ENCODE measurements around the gene CHST9.

CHST9 gene

GRCh38 chr18:27054926-27055325 is 130.2 kb downstream of the CHST9 start:
- Histone ChIP-seq H3K9me2 (replicated peaks; ENCODE audit: control insufficient read depth, low read length) (no peaks in the 10 kb centered on the region), H3K36me3 (ENCODE audit: control insufficient read depth, low read length) (no peaks in the 10 kb centered on the region), H3K4me2 (ENCODE audit: low read length) (no peak overlapping the region), H3F3A (ENCODE audit: control insufficient read depth, insufficient read depth) (no peaks in the 10 kb centered on the region), H3K9me3 (ENCODE audit: control insufficient read depth, insufficient read depth, low read length) (no peaks in the 10 kb centered on the region), H3K4me1 (ENCODE audit: control insufficient read depth, low read length) (no peaks in the 10 kb centered on the region), H3K79me2 (ENCODE audit: control insufficient read depth, low read length) (no peaks in the 10 kb centered on the region), H3K27me3 (ENCODE audit: control insufficient read depth, low read length) (no peaks in the 10 kb centered on the region), H3K27ac (ENCODE audit: low read depth, low read length) (no peak overlapping the region), H4K20me1 (ENCODE audit: control insufficient read depth, insufficient read depth, low read depth, low read length) (no peaks in the 10 kb centered on the region), H3K4me3 (ENCODE audit: low read length) (no peak overlapping the region)
- TF ChIP-seq EZH2phosphoT487 (IDR thresholded peaks at IDR 0.05; ENCODE audit: borderline replicate concordance, low read length) (no peak), CTCF (IDR thresholded peaks at IDR 0.05; ENCODE audit: low read depth, low read length, poor library complexity, severe bottlenecking) (no peak)

GRCh38 chr18:27049969-27050368 is 135.1 kb downstream of the CHST9 start:
- Histone ChIP-seq H3K4me2 (ENCODE audit: low read length) (no peak overlapping the region), H3K4me1 (ENCODE audit: control insufficient read depth, low read length) (no peaks in the 10 kb centered on the region), H4K20me1 (ENCODE audit: control insufficient read depth, insufficient read depth, low read depth, low read length) (no peaks in the 10 kb centered on the region), H3K79me2 (ENCODE audit: control insufficient read depth, low read length) (no peaks in the 10 kb centered on the region), H3K9me3 (ENCODE audit: control insufficient read depth, insufficient read depth, low read length) (no peaks in the 10 kb centered on the region), H3K27me3 (ENCODE audit: control insufficient read depth, low read length) (no peaks in the 10 kb centered on the region), H3K36me3 (ENCODE audit: control insufficient read depth, low read length) (no peaks in the 10 kb centered on the region), H3F3A (ENCODE audit: control insufficient read depth, insufficient read depth) (no peaks in the 10 kb centered on the region), H3K9me2 (replicated peaks; ENCODE audit: control insufficient read depth, low read length) (no peaks in the 10 kb centered on the region), H3K27ac (ENCODE audit: low read depth, low read length) (no peak overlapping the region), H3K4me3 (ENCODE audit: low read length) (no peak overlapping the region)
- TF ChIP-seq EZH2phosphoT487 (IDR thresholded peaks at IDR 0.05; ENCODE audit: borderline replicate concordance, low read length) (no peak), CTCF (IDR thresholded peaks at IDR 0.05; ENCODE audit: low read depth, low read length, poor library complexity, severe bottlenecking) (no peak)

- Histone ChIP-seq H3K27me3 (ENCODE audit: control insufficient read depth, low read length) (no peaks in the 10 kb centered on the region), H3K9me2 (replicated peaks; ENCODE audit: control insufficient read depth, low read length) (no peaks in the 10 kb centered on the region), H3K4me3 (ENCODE audit: low read length) (no peak overlapping the region), H3K36me3 (ENCODE audit: control insufficient read depth, low read length) (no peaks in the 10 kb centered on the region), H3K79me2 (ENCODE audit: control insufficient read depth, low read length) (no peaks in the 10 kb centered on the region), H3K9me3 (ENCODE audit: control insufficient read depth, insufficient read depth, low read length) (no peaks in the 10 kb centered on the region), H3K4me2 (ENCODE audit: low read length) (no peak overlapping the region), H3F3A (ENCODE audit: control insufficient read depth, insufficient read depth) (no peaks in the 10 kb centered on the region), H3K4me1 (ENCODE audit: control insufficient read depth, low read length) (peaks cover 5% of the 10 kb centered on the region; the same call in 1 of the 2 replicates), H4K20me1 (ENCODE audit: control insufficient read depth, insufficient read depth, low read depth, low read length) (no peaks in the 10 kb centered on the region), H3K27ac (ENCODE audit: low read depth, low read length) (no peak overlapping the region)
- TF ChIP-seq EZH2phosphoT487 (IDR thresholded peaks at IDR 0.05; ENCODE audit: borderline replicate concordance, low read length) (no peak), CTCF (IDR thresholded peaks at IDR 0.05; ENCODE audit: low read depth, low read length, poor library complexity, severe bottlenecking) (no peak)
Observed at GRCh38 chr18:27045342-27045741, 139.8 kb downstream of the CHST9 start.

GRCh38 chr18:27042177-27042576 is 142.9 kb downstream of the CHST9 start:
- H4K20me1 ChIP-seq (ENCODE audit: control insufficient read depth, insufficient read depth, low read depth, low read length): no peaks in the 10 kb centered on the region
- TF ChIP-seq EZH2phosphoT487 (IDR thresholded peaks at IDR 0.05; ENCODE audit: borderline replicate concordance, low read length) (no peak), CTCF (IDR thresholded peaks at IDR 0.05; ENCODE audit: low read depth, low read length, poor library complexity, severe bottlenecking) (no peak)
- no peaks in the 10 kb centered on the region for H3F3A ChIP-seq (ENCODE audit: control insufficient read depth, insufficient read depth)
- H3K9me2 ChIP-seq (replicated peaks; ENCODE audit: control insufficient read depth, low read length): no peaks in the 10 kb centered on the region
- H3K79me2 ChIP-seq (ENCODE audit: control insufficient read depth, low read length): no peaks in the 10 kb centered on the region
- no peak overlapping the region for H3K27ac ChIP-seq (ENCODE audit: low read depth, low read length)
- H3K36me3 ChIP-seq (ENCODE audit: control insufficient read depth, low read length): no peaks in the 10 kb centered on the region
- no peaks in the 10 kb centered on the region for H3K9me3 ChIP-seq (ENCODE audit: control insufficient read depth, insufficient read depth, low read length)
- H3K4me3 ChIP-seq (ENCODE audit: low read length): no peak overlapping the region
- H3K4me1 ChIP-seq (ENCODE audit: control insufficient read depth, low read length): peaks cover 5% of the 10 kb centered on the region; the same call in 1 of the 2 replicates
- no peaks in the 10 kb centered on the region for H3K27me3 ChIP-seq (ENCODE audit: control insufficient read depth, low read length)
- H3K4me2 ChIP-seq (ENCODE audit: low read length): no peak overlapping the region

Measured in DOHH2 (cell line).